H1 (cell line): ENCODE results near the gene ZBP1. TPM values are rescaled to one million over a fixed set of nuclear protein-coding genes. Genes with fewer than 3 reads are reported as not detected.

Experiments used
- CTCF ChIA-PET: fragments of 300-600 bp; sonication (Branson Sonifier 250); formaldehyde crosslinking; loops from one replicate; lab custom pipeline; 2021; ENCODE audit not compliant: partially characterized antibody; lab: Charles Lee
- POLR2A ChIA-PET: fragments of 300-600 bp; sonication (Branson Sonifier 250); formaldehyde crosslinking; loops from one replicate; lab custom pipeline; 2021; ENCODE audit warnings: inconsistent platforms; ENCODE audit not compliant: partially characterized antibody; lab: Charles Lee
- DNase-seq, 2 experiments: peaks; one replicate each; pipeline versions ENCODE4 v3.0.0 to v3.0.0-alpha.2; 2010 to 2022; ENCODE audit warnings: low spot score in 2 of 2, low read depth in 1 of 2, mixed read lengths in 1 of 2
- FAIRE-seq: peaks from 2 replicates; lab custom pipeline; 2011; peaks lifted over from hg19 to GRCh38; lab: Jason Lieb, UNC
- H2AFZ ChIP-seq: 2 replicates; pipeline ENCODE4 v1.8.1; 2012; ENCODE audit warnings: low read length, inconsistent platforms
- H2AK5ac ChIP-seq: 2 replicates; pipeline ENCODE4 v1.6.1; 2013; ENCODE audit warnings: low read depth, low read length
- H2BK120ac ChIP-seq: replicated peaks from 2 replicates; pipeline ENCODE3; 2013; ENCODE audit warnings: low read depth, low read length, inconsistent platforms
- H2BK12ac ChIP-seq: 2 replicates; pipeline ENCODE4 v1.6.1; 2013; ENCODE audit warnings: low read depth, low read length
- H2BK15ac ChIP-seq: 2 replicates; pipeline ENCODE4 v1.6.1; 2013; ENCODE audit warnings: low read length
- H2BK20ac ChIP-seq: 2 replicates; pipeline ENCODE4 v1.6.1; 2013; ENCODE audit warnings: low read length
- H2BK5ac ChIP-seq: 2 replicates; pipeline ENCODE4 v1.6.1; 2013; ENCODE audit warnings: low read depth, low read length
- H3K14ac ChIP-seq: 2 replicates; pipeline ENCODE4 v1.6.1; 2013; ENCODE audit warnings: inconsistent platforms; ENCODE audit not compliant: insufficient read length
- H3K18ac ChIP-seq: 2 replicates; pipeline ENCODE4 v1.6.1; 2013; ENCODE audit warnings: low read length; ENCODE audit errors: extremely low read depth
- H3K23ac ChIP-seq: 2 replicates; pipeline ENCODE4 v1.6.1; 2013; ENCODE audit warnings: inconsistent platforms; ENCODE audit not compliant: insufficient read length
- H3K23me2 ChIP-seq: 2 replicates; pipeline ENCODE4 v1.6.1; 2013; ENCODE audit warnings: low read depth, low read length
- H3K27ac ChIP-seq: 2 replicates; pipeline ENCODE4 v1.6.1; 2011; ENCODE audit warnings: low read depth, low read length, inconsistent platforms
- H3K27me3 ChIP-seq, 4 experiments: replicated peaks in 1 of 4; 1 replicate in 1 of 4; 2 replicates in 3 of 4; pipeline versions ENCODE4 v1.6.1 to v1.8.1; 2011 to 2013; ENCODE audit warnings: low read length in 3 of 4, mild to moderate bottlenecking in 3 of 4, inconsistent platforms in 2 of 4, mixed read lengths in 2 of 4, moderate library complexity in 1 of 4; ENCODE audit not compliant: control insufficient read depth in 3 of 4, insufficient read depth in 3 of 4; ENCODE audit errors: extremely low read depth in 1 of 4
- H3K36me3 ChIP-seq, 4 experiments: 2 replicates each; pipeline versions ENCODE4 v1.6.1 to v1.8.1; 2011 to 2013; ENCODE audit warnings: mild to moderate bottlenecking in 4 of 4, low read length in 3 of 4, moderate library complexity in 2 of 4, control low read depth in 1 of 4, inconsistent platforms in 1 of 4; ENCODE audit not compliant: insufficient read depth in 4 of 4, control insufficient read depth in 2 of 4
- H3K4ac ChIP-seq: replicated peaks from 2 replicates; pipeline ENCODE3; 2013; ENCODE audit warnings: low read length, low read depth, mixed read lengths, inconsistent platforms; ENCODE audit not compliant: insufficient read length
- H3K4me1 ChIP-seq, 4 experiments: replicated peaks in 1 of 4; 1 replicate in 1 of 4; 2 replicates in 3 of 4; pipeline versions ENCODE4 v1.6.1 to v1.8.1; 2011 to 2013; ENCODE audit warnings: low read length in 3 of 4, inconsistent platforms in 2 of 4, mixed read lengths in 1 of 4; ENCODE audit not compliant: insufficient read depth in 4 of 4, control insufficient read depth in 3 of 4
- H3K4me2 ChIP-seq, 2 experiments: 2 replicates each; pipeline versions ENCODE4 v1.6.1 to v1.8.1; 2011 to 2013; ENCODE audit warnings: low read depth in 2 of 2, low read length in 2 of 2, control low read depth in 1 of 2, inconsistent platforms in 1 of 2, mild to moderate bottlenecking in 1 of 2; ENCODE audit not compliant: insufficient read depth in 1 of 2
- H3K4me3 ChIP-seq, 4 experiments: fragments of 200-600, 300-600 bp in 1 of 4; sonication (generic), shearing (Covaris generic), sonication (Bioruptor Twin) in 1 of 4; 2 replicates each; pipeline versions ENCODE4 v1.5.1 to v1.8.1; 2011 to 2016; ENCODE audit warnings: low read length in 4 of 4, low read depth in 3 of 4, control low read depth in 2 of 4, inconsistent platforms in 2 of 4, mild to moderate bottlenecking in 2 of 4, mixed read lengths in 1 of 4, moderate library complexity in 1 of 4; ENCODE audit not compliant: insufficient read depth in 2 of 4; ENCODE audit errors: extremely low read depth in 1 of 4
- H3K56ac ChIP-seq: replicated peaks from 2 replicates; pipeline ENCODE3; 2013; ENCODE audit warnings: low read depth, mild to moderate bottlenecking, mixed read lengths, low read length, inconsistent platforms; ENCODE audit not compliant: insufficient read length
- H3K79me1 ChIP-seq: 2 replicates; pipeline ENCODE4 v1.6.1; 2013; ENCODE audit warnings: low read depth, low read length, control low read depth
- H3K79me2 ChIP-seq, 2 experiments: 2 replicates each; pipeline versions ENCODE4 v1.6.1 to v1.8.1; 2012 to 2013; ENCODE audit warnings: low read length in 2 of 2, mild to moderate bottlenecking in 2 of 2, inconsistent platforms in 1 of 2; ENCODE audit not compliant: insufficient read depth in 2 of 2, control insufficient read depth in 1 of 2
- H3K9ac ChIP-seq, 4 experiments: replicated peaks in 1 of 4; 1 replicate in 1 of 4; 2 replicates in 3 of 4; pipeline versions ENCODE4 v1.6.1 to v1.8.1; 2011 to 2013; ENCODE audit warnings: low read depth in 3 of 4, low read length in 3 of 4, control low read depth in 2 of 4, mild to moderate bottlenecking in 2 of 4, moderate library complexity in 2 of 4, inconsistent platforms in 1 of 4; ENCODE audit errors: extremely low read depth in 1 of 4
- H3K9me3 ChIP-seq, 2 experiments: 2 replicates each; pipeline versions ENCODE4 v1.6.1 to v1.8.1; 2012 to 2013; ENCODE audit warnings: mild to moderate bottlenecking in 2 of 2, moderate library complexity in 2 of 2, control low read depth in 1 of 2, inconsistent platforms in 1 of 2, low read depth in 1 of 2, low read length in 1 of 2, mixed read lengths in 1 of 2; ENCODE audit not compliant: insufficient read depth in 2 of 2
- H4K20me1 ChIP-seq, 2 experiments: replicated peaks in 1 of 2; 2 replicates each; pipeline versions ENCODE3 to v1.8.1; 2011 to 2013; ENCODE audit warnings: inconsistent platforms in 2 of 2, low read length in 2 of 2, mild to moderate bottlenecking in 1 of 2; ENCODE audit not compliant: insufficient read depth in 2 of 2, control insufficient read depth in 1 of 2
- H4K5ac ChIP-seq: 2 replicates; pipeline ENCODE4 v1.6.1; 2013; ENCODE audit warnings: low read length, low read depth, mixed read lengths, inconsistent platforms; ENCODE audit not compliant: insufficient read length
- H4K8ac ChIP-seq: 2 replicates; pipeline ENCODE4 v1.8.0; 2013; ENCODE audit warnings: mild to moderate bottlenecking, moderate library complexity, low read length, inconsistent platforms; ENCODE audit not compliant: insufficient read depth; ENCODE audit errors: extremely low read depth
- H4K91ac ChIP-seq: replicated peaks from 2 replicates; pipeline ENCODE3; 2013; ENCODE audit warnings: low read length, mixed read lengths, inconsistent platforms; ENCODE audit not compliant: insufficient read length
- CTCF ChIP-seq, 3 experiments: IDR thresholded peaks; 1 replicate in 2 of 3; 2 replicates in 1 of 3; pipeline versions ENCODE4 v1.5.1 to v1.6.1; 2011; ENCODE audit warnings: low read length in 3 of 3, mild to moderate bottlenecking in 3 of 3, inconsistent platforms in 2 of 3, low read depth in 1 of 3, moderate library complexity in 1 of 3; ENCODE audit not compliant: insufficient read depth in 1 of 3; ENCODE audit errors: control extremely low read depth in 1 of 3
- E2F6 ChIP-seq: IDR thresholded peaks from 2 replicates; pipeline ENCODE4 v1.6.1; 2012; ENCODE audit warnings: inconsistent platforms
- POLR2A ChIP-seq, 2 experiments: IDR thresholded peaks; 1 replicate in 1 of 2; 2 replicates in 1 of 2; pipeline ENCODE4 v1.6.1; 2011; ENCODE audit warnings: low read depth in 2 of 2, low read length in 2 of 2, mild to moderate bottlenecking in 2 of 2; ENCODE audit errors: control extremely low read depth in 1 of 2
- POLR2AphosphoS5 ChIP-seq: IDR thresholded peaks from 2 replicates; pipeline ENCODE4 v1.6.1; 2011; ENCODE audit warnings: low read depth, low read length
- SRF ChIP-seq: IDR thresholded peaks from 2 replicates; pipeline ENCODE4 v1.6.1; 2011; ENCODE audit warnings: mild to moderate bottlenecking, low read depth, low read length, moderate library complexity
- TCF12 ChIP-seq: IDR thresholded peaks from 2 replicates; pipeline ENCODE4 v1.6.1; 2011; ENCODE audit warnings: low read depth, mild to moderate bottlenecking, low read length
- ZNF274 ChIP-seq: IDR thresholded peaks from 2 replicates; pipeline ENCODE4 v1.7.0; 2012; ENCODE audit warnings: low read length, borderline replicate concordance; ENCODE audit errors: extremely low read depth
- WGBS, 2 experiments: shearing (Covaris generic) in 1 of 2; methylation state at CpG; one replicate each; pipeline versions ENCODE4 v1.1.6 to v1.1.7; 2013 to 2015; ENCODE audit warnings: low lambda C conversion rate in 2 of 2, mixed read lengths in 2 of 2, inconsistent platforms in 1 of 2, low coverage in 1 of 2, missing lambda C conversion rate in 1 of 2; ENCODE audit not compliant: insufficient replicate concordance in 2 of 2, insufficient coverage in 1 of 2, insufficient read length in 1 of 2; ENCODE audit errors: extremely low coverage in 1 of 2, missing lambda C conversion rate in 1 of 2; 5-methylcytosine and 5-hydroxymethylcytosine counted together
- polyA plus RNA-seq, 7 experiments: library from polyadenylated mRNA; depleted of rRNA in 3 of 7; stranded (reverse) in 5 of 7; unstranded in 2 of 7; fragments of >200 nt in 5 of 7; fragments of 200-250 nt in 2 of 7; gene quantifications; 1 replicate in 5 of 7; 2 replicates in 1 of 7; 4 replicates in 1 of 7; pipeline versions ENCODE4 v1.2.1 to v1.2.3, GENCODE V29; 2011 to 2013; ENCODE audit warnings: missing spikeins in 2 of 7, mixed read lengths in 2 of 7
- total RNA-seq: library from RNA; stranded (reverse); fragmentation: NEBNext Ultra II Directional; extraction: Animal tissue kit (Norgen Biotek cat#: 25700); gene quantifications from 2 replicates; pipeline ENCODE4 v1.2.1, GENCODE V29; 2021

Gene ZBP1
- total and polyA plus RNA-seq, 2 of the 8 experiments (the other 6 are each of a cell fraction or from before 2014, with no cell fraction given): not detected

- H3K4me1 ChIP-seq: no peaks in the 10 kb centered on the region; a peak in 3 of 7 replicates
- TF ChIP-seq SRF (no peak), TCF12 (no peak), POLR2AphosphoS5 (no peak), ZNF274 (no peak), CTCF (IDR thresholded peaks at IDR 0.05; ENCODE audit: control extremely low read depth in 1 of 3, insufficient read depth in 1 of 3, low read depth in 1 of 3, low read length in 3 of 3) (no peak), POLR2A (IDR thresholded peaks at IDR 0.05; ENCODE audit: control extremely low read depth in 1 of 2, low read depth in 2 of 2, low read length in 2 of 2) (no peak), E2F6 (no peak)
- TF ChIP-seq, all 59 proteins: peak for 0
- Histone ChIP-seq H3K14ac (no peak overlapping the region), H3K4me3 (no peak overlapping the region), H2BK5ac (no peak overlapping the region), H2BK120ac (no peak overlapping the region), H4K5ac (no peak overlapping the region), H2BK20ac (no peak overlapping the region), H3K4me2 (no peak overlapping the region), H3K18ac (no peak overlapping the region), H3K36me3 (no peaks in the 10 kb centered on the region), H3K9me3 (no peaks in the 10 kb centered on the region), H4K8ac (no peak overlapping the region), H3K56ac (no peak overlapping the region), H2AFZ (no peak overlapping the region), H3K4ac (no peak overlapping the region), H2BK12ac (no peak overlapping the region), H2BK15ac (no peak overlapping the region), H3K23me2 (no peaks in the 10 kb centered on the region), H2AK5ac (no peak overlapping the region), H3K27ac (no peak overlapping the region), H4K91ac (no peak overlapping the region), H4K20me1 (no peaks in the 10 kb centered on the region), H3K9ac (no peak overlapping the region), H3K79me2 (no peaks in the 10 kb centered on the region), H3K23ac (no peak overlapping the region), H3K27me3 (no peaks in the 10 kb centered on the region), H3K79me1 (no peaks in the 10 kb centered on the region)
- ChIA-PET POLR2A (no interaction called here), CTCF (interaction anchor here (1.0 to 3.2 kb wide), 8 partner anchors 10 to 611 kb away, joined by 3 to 25 read pairs (median 4); no protein-coding TSS in a partner anchor)
- no peak for FAIRE-seq
- WGBS, 2 experiments: 85% methylated on average over 13 of the region's 13 CpGs; no CpG with 5 or more reads in 1 of the 2 experiments
- DNase-seq: no peak
These were observed 19.7 kb downstream of the ZBP1 start for GRCh38 chr20:57600320-57601210.
